SU-DHL-6 (cell line): ENCODE results near the gene VDAC1.
"Not testable (repeated sequence)": the region's sequence is repeated elsewhere in the genome, so short reads cannot be mapped to it uniquely, and the experiment has no call there.

Source experiments
- H2AFZ ChIP-seq: fragments of 200-600 bp; sonication (generic); 2 replicates; pipeline ENCODE4 v1.6.1; 2014; ENCODE audit warnings: low read depth, mild to moderate bottlenecking, moderate library complexity, mixed read lengths, antibody characterized with exemption, low read length; ENCODE audit not compliant: severe bottlenecking
- H3F3A ChIP-seq: fragments of 200-600 bp; shearing (Covaris generic); 2 replicates; pipeline ENCODE4 v1.6.0; 2016; ENCODE audit warnings: antibody characterized with exemption, mild to moderate bottlenecking; ENCODE audit not compliant: insufficient read depth
- H3K27ac ChIP-seq: fragments of 200-600 bp; sonication (generic); 2 replicates; pipeline ENCODE4 v1.5.1; 2016; ENCODE audit warnings: low read depth, mild to moderate bottlenecking, low read length, moderate library complexity, mixed read lengths
- H3K27me3 ChIP-seq: fragments of 200-600 bp; sonication (generic), shearing (Covaris generic); 2 replicates; pipeline ENCODE4 v1.6.0; 2014; ENCODE audit warnings: mild to moderate bottlenecking, low read length
- H3K36me3 ChIP-seq: fragments of 200-600 bp; sonication (generic); 2 replicates; pipeline ENCODE4 v1.6.1; 2014; ENCODE audit warnings: mild to moderate bottlenecking, low read length, mixed read lengths
- H3K4me2 ChIP-seq: fragments of 300-600, 200-600 bp; shearing (Covaris generic), sonication (generic); 2 replicates; pipeline ENCODE4 v1.6.0; 2014; ENCODE audit warnings: low read length, low read depth, mild to moderate bottlenecking; ENCODE audit not compliant: poor library complexity, severe bottlenecking
- H3K4me3 ChIP-seq: fragments of 200-600 bp; sonication (generic); 2 replicates; pipeline ENCODE4 v1.5.1; 2014; ENCODE audit warnings: antibody characterized with exemption, low read length, mild to moderate bottlenecking, mixed read lengths; ENCODE audit not compliant: insufficient read depth, poor library complexity, severe bottlenecking
- H3K79me2 ChIP-seq: fragments of 200-600 bp; sonication (generic); 2 replicates; pipeline ENCODE4 v1.6.1; 2014; ENCODE audit warnings: mild to moderate bottlenecking, low read length, moderate library complexity; ENCODE audit not compliant: insufficient read depth
- H3K9ac ChIP-seq: fragments of 200-600 bp; sonication (generic); 2 replicates; pipeline ENCODE4 v1.7.0; 2014; ENCODE audit warnings: mild to moderate bottlenecking, low read length
- H3K9me2 ChIP-seq: fragments of 200-600 bp; sonication (generic); replicated peaks from 2 replicates; pipeline ENCODE4 v1.6.1; 2014; ENCODE audit warnings: low read length; ENCODE audit not compliant: insufficient read depth
- H3K9me3 ChIP-seq: fragments of 200-600 bp; sonication (generic); 2 replicates; pipeline ENCODE4 v1.6.1; 2014; ENCODE audit warnings: low read length, mixed read lengths; ENCODE audit not compliant: insufficient read depth
- H4K20me1 ChIP-seq: fragments of 200-600 bp; sonication (generic); 2 replicates; pipeline ENCODE4 v1.6.1; 2014; ENCODE audit warnings: low read depth, mild to moderate bottlenecking, antibody characterized with exemption, low read length, moderate library complexity, mixed read lengths
- EZH2phosphoT487 ChIP-seq: fragments of 200-600 bp; sonication (generic), shearing (Covaris generic); conservative IDR thresholded peaks from 2 replicates; pipeline ENCODE4 v1.6.1; 2018; ENCODE audit warnings: mild to moderate bottlenecking, antibody characterized with exemption, low read length, moderate library complexity, mixed read lengths
- TF ChIP-seq, protein P1 (sequence below): fragments of 200-600 bp; sonication (generic); IDR thresholded peaks from one replicate; pipeline ENCODE4 v1.5.1; 2017; ENCODE audit warnings: antibody characterized with exemption, mild to moderate bottlenecking, low read length, moderate library complexity; ENCODE audit not compliant: insufficient read depth, poor library complexity, severe bottlenecking

The VDAC1 gene

DNA sequence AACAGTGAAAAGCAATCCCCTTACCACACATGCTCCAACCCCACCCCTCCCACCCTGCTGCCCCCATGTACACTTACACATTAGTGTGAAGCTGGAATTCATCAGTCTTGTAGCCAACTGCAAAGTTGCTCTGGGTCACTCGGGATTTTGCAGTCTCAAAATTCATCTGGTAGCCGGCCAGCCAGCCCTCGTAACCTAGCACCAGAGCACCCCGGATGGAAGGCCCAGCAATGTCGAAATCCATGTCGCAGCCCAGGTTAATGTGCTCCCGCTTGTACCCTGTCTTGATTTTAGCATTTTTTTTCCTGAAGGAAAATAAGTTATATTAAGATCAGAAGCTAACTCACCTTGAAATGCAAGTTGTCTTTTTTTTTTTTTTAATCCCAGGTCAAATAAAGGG is 24.1 kb downstream of the VDAC1 start:
- Histone ChIP-seq H4K20me1 (no peaks in the 10 kb centered on the region), H3K36me3 (peaks cover 6% of the 10 kb centered on the region; the same call in 1 of the 2 replicates), H3K9me2 (no peaks in the 10 kb centered on the region), H3K4me2 (no peak overlapping the region), H3K9me3 (no peaks in the 10 kb centered on the region), H2AFZ (no peak overlapping the region), H3K27me3 (no peaks in the 10 kb centered on the region), H3K4me3 (no peak overlapping the region), H3K9ac (no peak overlapping the region), H3K79me2 (no peaks in the 10 kb centered on the region), H3K27ac (no peak overlapping the region), H3F3A (no peaks in the 10 kb centered on the region)
- TF ChIP-seq EZH2phosphoT487: no peak
- TF ChIP-seq, protein P1, sequence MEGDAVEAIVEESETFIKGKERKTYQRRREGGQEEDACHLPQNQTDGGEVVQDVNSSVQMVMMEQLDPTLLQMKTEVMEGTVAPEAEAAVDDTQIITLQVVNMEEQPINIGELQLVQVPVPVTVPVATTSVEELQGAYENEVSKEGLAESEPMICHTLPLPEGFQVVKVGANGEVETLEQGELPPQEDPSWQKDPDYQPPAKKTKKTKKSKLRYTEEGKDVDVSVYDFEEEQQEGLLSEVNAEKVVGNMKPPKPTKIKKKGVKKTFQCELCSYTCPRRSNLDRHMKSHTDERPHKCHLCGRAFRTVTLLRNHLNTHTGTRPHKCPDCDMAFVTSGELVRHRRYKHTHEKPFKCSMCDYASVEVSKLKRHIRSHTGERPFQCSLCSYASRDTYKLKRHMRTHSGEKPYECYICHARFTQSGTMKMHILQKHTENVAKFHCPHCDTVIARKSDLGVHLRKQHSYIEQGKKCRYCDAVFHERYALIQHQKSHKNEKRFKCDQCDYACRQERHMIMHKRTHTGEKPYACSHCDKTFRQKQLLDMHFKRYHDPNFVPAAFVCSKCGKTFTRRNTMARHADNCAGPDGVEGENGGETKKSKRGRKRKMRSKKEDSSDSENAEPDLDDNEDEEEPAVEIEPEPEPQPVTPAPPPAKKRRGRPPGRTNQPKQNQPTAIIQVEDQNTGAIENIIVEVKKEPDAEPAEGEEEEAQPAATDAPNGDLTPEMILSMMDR: no peak

DNA sequence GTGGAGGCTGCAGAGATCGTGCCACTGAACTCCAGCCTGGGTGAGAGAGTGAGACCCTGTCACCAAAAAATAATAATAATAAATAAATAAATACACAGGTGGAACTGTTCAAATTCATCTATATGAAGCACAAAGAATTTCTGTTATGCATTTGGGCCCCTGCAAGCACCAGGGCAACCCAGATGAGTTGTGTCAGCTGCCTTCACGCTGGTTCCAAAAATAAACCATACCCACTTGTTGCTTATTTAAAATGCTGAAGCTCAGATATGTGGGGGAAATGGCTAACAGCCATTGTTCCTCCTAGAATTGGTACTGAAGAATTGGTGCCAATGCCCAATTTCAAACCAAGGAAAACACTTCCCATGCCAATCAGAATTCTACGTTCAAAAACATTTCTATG is 25.8 kb downstream of the VDAC1 start:
- Histone ChIP-seq H3F3A (no peaks in the 10 kb centered on the region), H3K4me3 (no peak overlapping the region), H3K27me3 (no peaks in the 10 kb centered on the region), H3K9ac (no peak overlapping the region), H2AFZ (no peak overlapping the region), H3K9me3 (no peaks in the 10 kb centered on the region), H3K79me2 (no peaks in the 10 kb centered on the region), H3K4me2 (no peak overlapping the region), H3K36me3 (peaks cover 10% of the 10 kb centered on the region; the same call in 1 of the 2 replicates), H4K20me1 (no peaks in the 10 kb centered on the region), H3K27ac (no peak overlapping the region), H3K9me2 (no peaks in the 10 kb centered on the region)
- TF ChIP-seq EZH2phosphoT487: no peak
- TF ChIP-seq, protein P1: no peak

DNA sequence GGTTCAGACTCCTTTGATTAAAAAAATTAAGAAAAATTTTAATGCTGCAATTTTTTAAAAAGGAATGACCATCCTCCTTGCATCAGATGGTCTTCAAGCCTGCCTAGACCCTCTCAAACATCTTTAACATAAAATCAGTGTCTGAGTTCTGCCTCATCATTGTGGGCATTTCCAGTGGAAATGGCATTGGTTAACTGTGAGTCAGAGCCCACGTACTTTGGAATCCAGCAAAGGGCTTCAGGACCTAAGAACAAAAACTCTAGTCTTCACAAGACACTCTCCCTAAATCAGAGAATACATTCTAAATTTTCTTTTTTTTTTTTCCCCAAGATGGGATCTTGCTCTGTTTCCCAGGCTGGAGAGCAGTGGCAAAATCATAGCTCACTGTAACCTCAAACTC is 26.9 kb downstream of the VDAC1 start:
- no peak overlapping the region for H3K27ac ChIP-seq
- no peaks in the 10 kb centered on the region for H3K9me2 ChIP-seq
- H3K36me3 ChIP-seq: peaks cover 17% of the 10 kb centered on the region; the same call in 1 of the 2 replicates
- H3K79me2 ChIP-seq: no peaks in the 10 kb centered on the region
- no peaks in the 10 kb centered on the region for H4K20me1 ChIP-seq
- no peak overlapping the region for H3K4me3 ChIP-seq
- H3K4me2 ChIP-seq: no peak overlapping the region
- H2AFZ ChIP-seq: no peak overlapping the region
- no peak overlapping the region for H3K9ac ChIP-seq
- TF ChIP-seq EZH2phosphoT487: no peak
- H3K27me3 ChIP-seq: no peaks in the 10 kb centered on the region
- peaks cover 5% of the 10 kb centered on the region; the same call in 1 of the 2 replicates for H3F3A ChIP-seq
- H3K9me3 ChIP-seq: no peaks in the 10 kb centered on the region

DNA sequence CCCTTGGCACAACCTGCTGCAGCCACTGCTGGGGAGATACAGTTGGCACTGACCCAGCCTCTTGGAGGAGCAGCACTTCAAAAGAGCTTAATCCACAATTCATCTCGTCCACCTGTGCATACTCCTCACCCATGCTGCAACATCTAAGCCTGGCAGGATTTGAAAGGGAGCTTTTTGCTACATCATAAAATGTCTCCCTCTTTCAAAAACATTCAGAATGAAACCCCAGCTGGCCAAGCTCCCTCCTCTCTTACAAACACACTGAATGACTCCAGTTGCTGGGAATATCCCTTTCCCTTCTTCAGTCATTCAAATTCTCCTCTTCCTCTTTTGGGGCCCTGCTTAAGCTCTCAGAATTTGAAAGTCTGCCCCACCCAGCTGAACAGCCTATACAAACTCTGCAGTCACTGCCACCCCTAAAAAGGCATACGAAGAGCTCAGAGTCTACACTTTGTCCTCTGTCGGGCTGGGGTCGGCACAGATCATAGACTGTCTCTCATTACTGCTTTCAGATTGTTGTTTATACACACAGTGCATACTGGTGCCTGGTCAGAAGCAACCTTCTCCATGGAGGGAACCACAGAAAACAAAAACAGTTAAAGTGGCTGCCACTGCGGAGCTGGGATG is 27.5 kb downstream of the VDAC1 start:
- H3F3A ChIP-seq: peaks cover 5% of the 10 kb centered on the region; the same call in 1 of the 2 replicates
- H3K79me2 ChIP-seq: no peaks in the 10 kb centered on the region
- H3K4me2 ChIP-seq: no peak overlapping the region

DNA sequence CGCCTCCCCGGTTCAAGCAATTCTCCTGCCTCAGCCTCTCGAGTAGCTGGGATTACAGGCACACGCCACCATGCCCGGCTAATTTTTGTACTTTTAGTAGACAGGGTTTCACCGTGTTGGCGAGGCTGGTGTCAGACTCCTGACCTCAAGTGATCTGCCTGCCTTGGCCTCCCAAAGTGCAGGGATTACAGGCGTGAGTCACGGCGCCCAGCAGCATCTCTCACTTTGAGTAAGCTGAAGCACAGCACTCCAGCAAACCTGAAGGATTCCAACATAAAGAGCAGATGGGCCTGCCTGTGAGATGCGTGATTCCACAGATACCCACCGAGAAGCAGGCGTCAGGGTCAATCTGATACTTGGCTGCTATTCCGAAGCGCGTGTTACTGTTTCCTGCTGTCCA is 29.2 kb downstream of the VDAC1 start:
- H3K9ac ChIP-seq, H3F3A ChIP-seq, H3K4me2 ChIP-seq, H3K9me3 ChIP-seq, H3K9me2 ChIP-seq, H3K27me3 ChIP-seq, H3K4me3 ChIP-seq, H4K20me1 ChIP-seq, H3K27ac ChIP-seq, H2AFZ ChIP-seq, H3K79me2 ChIP-seq: not testable (repeated sequence)
- peaks cover 19% of the 10 kb centered on the region; the same call in 1 of the 2 replicates for H3K36me3 ChIP-seq

More for the DNA sequence above, 27.5 kb downstream of the VDAC1 start:
- Histone ChIP-seq H3K9ac (no peak overlapping the region), H4K20me1 (no peaks in the 10 kb centered on the region), H3K36me3 (peaks cover 19% of the 10 kb centered on the region; the same call in 1 of the 2 replicates), H3K27ac (no peak overlapping the region), H3K27me3 (no peaks in the 10 kb centered on the region), H3K9me3 (no peaks in the 10 kb centered on the region), H3K9me2 (no peaks in the 10 kb centered on the region), H2AFZ (no peak overlapping the region), H3K4me3 (no peak overlapping the region)
- TF ChIP-seq EZH2phosphoT487: no peak
- TF ChIP-seq, protein P1: no peak
